Activated CD4-positive, alpha-beta T cell treated with anti-CD3 and anti-CD28 coated beads, Interleukin-2, amount 10 ng/mL, durations not matched to agents 7 days and 5 days (primary cell): ENCODE results near the gene ASCC3. TPM values are rescaled to one million over a fixed set of nuclear protein-coding genes. Genes with fewer than 3 reads are reported as not detected.

Experiments
- CTCF ChIA-PET: fragments of 350-600 bp; sonication (Branson Sonifier 250); formaldehyde crosslinking; loops from one replicate; lab custom pipeline; 2021; ENCODE audit warnings: antibody characterized with exemption; lab: Charles Lee
- POLR2A ChIA-PET: fragments of 350-600 bp; sonication (Branson Sonifier 250); formaldehyde crosslinking; loops from one replicate; lab custom pipeline; 2021; ENCODE audit warnings: antibody characterized with exemption; lab: Charles Lee
- DNase-seq: peaks from one replicate; pipeline ENCODE4 v3.0.0-alpha.2; 2020
- H3K27ac Mint-ChIP-seq: one replicate; pipeline ENCODE4 v1.8.0; 2021; ENCODE audit warnings: mild to moderate bottlenecking, moderate library complexity, mixed read lengths
- H3K27me3 Mint-ChIP-seq: one replicate; pipeline ENCODE4 v1.8.0; 2021; ENCODE audit warnings: mixed read lengths
- H3K36me3 Mint-ChIP-seq: one replicate; pipeline ENCODE4 v1.8.0; 2021; ENCODE audit warnings: low read depth, mixed read lengths
- H3K4me1 Mint-ChIP-seq: one replicate; pipeline ENCODE4 v1.8.0; 2021; ENCODE audit warnings: mixed read lengths
- H3K4me3 Mint-ChIP-seq: one replicate; pipeline ENCODE4 v1.8.0; 2021; ENCODE audit warnings: mild to moderate bottlenecking, moderate library complexity, mixed read lengths
- H3K9me3 Mint-ChIP-seq: one replicate; pipeline ENCODE4 v1.8.0; 2021; ENCODE audit warnings: mixed read lengths
- total RNA-seq, 2 experiments: library from RNA; stranded (reverse); gene quantifications; one replicate each; pipeline ENCODE4 v1.2.3, GENCODE V29; 2021

Gene ASCC3
- total RNA-seq, 2 experiments from 2014 or later = 54.3 to 55.3 TPM

- ChIA-PET CTCF (interaction anchor here (0.7 kb wide), 1 partner anchor 66 kb away, joined by 3 read pairs; no protein-coding TSS in a partner anchor), POLR2A (no interaction called here)
- no peak overlapping the region for H3K4me3 Mint-ChIP-seq
- no peak for DNase-seq
- peaks cover 12% of the 10 kb centered on the region for H3K36me3 Mint-ChIP-seq
- H3K9me3 Mint-ChIP-seq = no peaks in the 10 kb centered on the region
- no peak overlapping the region for H3K27ac Mint-ChIP-seq
- no peaks in the 10 kb centered on the region for H3K4me1 Mint-ChIP-seq
- H3K27me3 Mint-ChIP-seq = no peaks in the 10 kb centered on the region
These were observed 250.6 kb downstream of the ASCC3 start for GRCh38 chr6:100630536-100630935.

GRCh38 chr6:100627911-100628758 lies 253.0 kb downstream of the ASCC3 start:
- Mint-ChIP-seq H3K27me3 (no peaks in the 10 kb centered on the region), H3K9me3 (no peaks in the 10 kb centered on the region), H3K4me3 (no peak overlapping the region), H3K36me3 (peaks cover 19% of the 10 kb centered on the region), H3K27ac (no peak overlapping the region), H3K4me1 (no peaks in the 10 kb centered on the region)
- DNase-seq = no peak
- CTCF ChIA-PET = interaction anchor here (1.6 kb wide), 1 partner anchor 9 kb away, joined by 4 read pairs; no protein-coding TSS in a partner anchor
- POLR2A ChIA-PET = no interaction called here

- DNase-seq = no peak
- ChIA-PET CTCF (interaction anchor here (1.6 kb wide), 1 partner anchor 10 kb away, joined by 4 read pairs; no protein-coding TSS in a partner anchor), POLR2A (no interaction called here)
- no peak overlapping the region for H3K4me3 Mint-ChIP-seq
- H3K27ac Mint-ChIP-seq = no peak overlapping the region
- no peaks in the 10 kb centered on the region for H3K9me3 Mint-ChIP-seq
- no peaks in the 10 kb centered on the region for H3K27me3 Mint-ChIP-seq
- H3K4me1 Mint-ChIP-seq = no peaks in the 10 kb centered on the region
- H3K36me3 Mint-ChIP-seq = peaks cover 26% of the 10 kb centered on the region
These were observed 254.4 kb downstream of the ASCC3 start for GRCh38 chr6:100626721-100627120.

GRCh38 chr6:100622907-100623692 lies 258.0 kb downstream of the ASCC3 start:
- no peak overlapping the region for H3K27ac Mint-ChIP-seq
- no peak overlapping the region for H3K4me3 Mint-ChIP-seq
- no peak for DNase-seq
- ChIA-PET POLR2A (no interaction called here), CTCF (no interaction called here)
- H3K27me3 Mint-ChIP-seq = no peaks in the 10 kb centered on the region
- no peaks in the 10 kb centered on the region for H3K9me3 Mint-ChIP-seq
- peaks cover 41% of the 10 kb centered on the region for H3K36me3 Mint-ChIP-seq
- no peaks in the 10 kb centered on the region for H3K4me1 Mint-ChIP-seq

- Mint-ChIP-seq H3K36me3 (peaks cover 39% of the 10 kb centered on the region), H3K4me3 (no peak overlapping the region), H3K4me1 (no peaks in the 10 kb centered on the region), H3K27ac (no peak overlapping the region), H3K9me3 (no peaks in the 10 kb centered on the region), H3K27me3 (no peaks in the 10 kb centered on the region)
- POLR2A ChIA-PET = no interaction called here
- CTCF ChIA-PET = no interaction called here
- no peak for DNase-seq
These were observed 260.9 kb downstream of the ASCC3 start for GRCh38 chr6:100620085-100620840.

GRCh38 chr6:100618351-100618671 lies 262.8 kb downstream of the ASCC3 start:
- Mint-ChIP-seq H3K4me1 (no peaks in the 10 kb centered on the region), H3K36me3 (peaks cover 31% of the 10 kb centered on the region), H3K27ac (no peak overlapping the region), H3K9me3 (no peaks in the 10 kb centered on the region), H3K27me3 (no peaks in the 10 kb centered on the region), H3K4me3 (no peak overlapping the region)
- DNase-seq = no peak
- ChIA-PET POLR2A (no interaction called here), CTCF (no interaction called here)

- no peak overlapping the region for H3K27ac Mint-ChIP-seq
- DNase-seq = no peak
- no peak overlapping the region for H3K4me3 Mint-ChIP-seq
- H3K36me3 Mint-ChIP-seq = peaks cover 30% of the 10 kb centered on the region
- H3K27me3 Mint-ChIP-seq = no peaks in the 10 kb centered on the region
- H3K4me1 Mint-ChIP-seq = no peaks in the 10 kb centered on the region
- no peaks in the 10 kb centered on the region for H3K9me3 Mint-ChIP-seq
- POLR2A ChIA-PET = no interaction called here
- CTCF ChIA-PET = no interaction called here
These were observed 263.3 kb downstream of the ASCC3 start for GRCh38 chr6:100617633-100618350.

- H3K36me3 Mint-ChIP-seq = peaks cover 14% of the 10 kb centered on the region
These were observed 266.2 kb downstream of the ASCC3 start for GRCh38 chr6:100614933-100615332.

GRCh38 chr6:100614386-100614785 lies 266.7 kb downstream of the ASCC3 start:
- Mint-ChIP-seq H3K27ac (no peak overlapping the region), H3K4me1 (no peaks in the 10 kb centered on the region), H3K27me3 (no peaks in the 10 kb centered on the region), H3K9me3 (no peaks in the 10 kb centered on the region), H3K4me3 (no peak overlapping the region), H3K36me3 (peaks cover 10% of the 10 kb centered on the region)
- CTCF ChIA-PET = no interaction called here
- DNase-seq = no peak
- POLR2A ChIA-PET = no interaction called here

More at GRCh38 chr6:100614933-100615332, 266.2 kb downstream of the ASCC3 start:
- ChIA-PET POLR2A (no interaction called here), CTCF (no interaction called here)
- Mint-ChIP-seq H3K4me3 (no peak overlapping the region), H3K27ac (no peak overlapping the region), H3K4me1 (no peaks in the 10 kb centered on the region), H3K9me3 (no peaks in the 10 kb centered on the region), H3K27me3 (no peaks in the 10 kb centered on the region)
- DNase-seq = no peak

GRCh38 chr6:100613656-100614055 lies 267.5 kb downstream of the ASCC3 start:
- Mint-ChIP-seq H3K36me3 (peaks cover 8% of the 10 kb centered on the region), H3K27me3 (no peaks in the 10 kb centered on the region), H3K27ac (no peak overlapping the region), H3K4me3 (no peak overlapping the region), H3K9me3 (no peaks in the 10 kb centered on the region), H3K4me1 (no peaks in the 10 kb centered on the region)
- DNase-seq = no peak
- POLR2A ChIA-PET = no interaction called here
- CTCF ChIA-PET = no interaction called here

GRCh38 chr6:100612094-100612493 lies 269.0 kb downstream of the ASCC3 start:
- no peaks in the 10 kb centered on the region for H3K27me3 Mint-ChIP-seq
- no peaks in the 10 kb centered on the region for H3K36me3 Mint-ChIP-seq
- no peaks in the 10 kb centered on the region for H3K9me3 Mint-ChIP-seq
- POLR2A ChIA-PET = no interaction called here
- H3K27ac Mint-ChIP-seq = no peak overlapping the region
- H3K4me3 Mint-ChIP-seq = no peak overlapping the region
- no peak for DNase-seq
- H3K4me1 Mint-ChIP-seq = no peaks in the 10 kb centered on the region
- CTCF ChIA-PET = no interaction called here

- H3K27me3 Mint-ChIP-seq = no peaks in the 10 kb centered on the region
- POLR2A ChIA-PET = no interaction called here
- no peaks in the 10 kb centered on the region for H3K9me3 Mint-ChIP-seq
- CTCF ChIA-PET = no interaction called here
- no peak overlapping the region for H3K4me3 Mint-ChIP-seq
- no peak overlapping the region for H3K27ac Mint-ChIP-seq
- H3K36me3 Mint-ChIP-seq = peaks cover 24% of the 10 kb centered on the region
- no peak for DNase-seq
- H3K4me1 Mint-ChIP-seq = no peaks in the 10 kb centered on the region
These were observed 281.9 kb downstream of the ASCC3 start for GRCh38 chr6:100599088-100599770.
